IMR-90 (cell line): ENCODE measurements around the gene GABRA4.

Source experiments
- BHLHE40 ChIP-seq: fragments of 150-350 bp; IDR thresholded peaks from 2 replicates; pipeline ENCODE4 v1.6.1; 2016; ENCODE audit warnings: mild to moderate bottlenecking, low read depth, low read length
- POLR2A ChIP-seq: IDR thresholded peaks from 2 replicates; pipeline ENCODE4 v1.6.1; 2012; ENCODE audit warnings: mild to moderate bottlenecking, low read depth, low read length
- RCOR1 ChIP-seq: IDR thresholded peaks from 2 replicates; pipeline ENCODE4 v1.6.1; 2012; ENCODE audit warnings: mild to moderate bottlenecking, low read length, improper control_type of control experiment; ENCODE audit not compliant: insufficient replicate concordance
- TF ChIP-seq, protein P1 (sequence below): conservative IDR thresholded peaks from 2 replicates; pipeline ENCODE4 v1.5.1; 2012; ENCODE audit warnings: mild to moderate bottlenecking, low read depth, low read length, improper control_type of control experiment
- TF ChIP-seq, protein P2 (sequence below): fragments of 150-350 bp; IDR thresholded peaks from 2 replicates; pipeline ENCODE4 v1.6.1; 2017; ENCODE audit warnings: mild to moderate bottlenecking, antibody characterized with exemption, low read length, low read depth

DNA sequence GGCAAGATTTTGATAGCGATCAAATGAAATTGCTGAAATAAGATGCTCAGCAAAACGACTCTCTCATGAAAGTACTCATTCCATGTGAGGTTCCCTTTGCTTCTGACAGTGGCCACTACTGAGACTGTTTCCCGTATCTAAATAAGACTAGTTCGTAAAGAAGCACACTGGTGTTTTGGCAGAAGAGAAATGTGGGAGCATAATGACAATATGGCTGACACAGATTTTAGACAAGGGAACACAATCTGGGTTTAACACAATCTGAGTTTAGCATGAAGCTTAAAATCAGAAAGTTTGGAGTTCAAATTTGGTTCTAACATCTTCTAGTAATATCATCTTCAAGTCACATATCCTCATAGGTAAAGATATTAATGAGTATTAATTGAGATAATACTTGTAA lies 13.7 kb downstream of the GABRA4 start:
- no peak for TF ChIP-seq BHLHE40
- TF ChIP-seq, protein P1, sequence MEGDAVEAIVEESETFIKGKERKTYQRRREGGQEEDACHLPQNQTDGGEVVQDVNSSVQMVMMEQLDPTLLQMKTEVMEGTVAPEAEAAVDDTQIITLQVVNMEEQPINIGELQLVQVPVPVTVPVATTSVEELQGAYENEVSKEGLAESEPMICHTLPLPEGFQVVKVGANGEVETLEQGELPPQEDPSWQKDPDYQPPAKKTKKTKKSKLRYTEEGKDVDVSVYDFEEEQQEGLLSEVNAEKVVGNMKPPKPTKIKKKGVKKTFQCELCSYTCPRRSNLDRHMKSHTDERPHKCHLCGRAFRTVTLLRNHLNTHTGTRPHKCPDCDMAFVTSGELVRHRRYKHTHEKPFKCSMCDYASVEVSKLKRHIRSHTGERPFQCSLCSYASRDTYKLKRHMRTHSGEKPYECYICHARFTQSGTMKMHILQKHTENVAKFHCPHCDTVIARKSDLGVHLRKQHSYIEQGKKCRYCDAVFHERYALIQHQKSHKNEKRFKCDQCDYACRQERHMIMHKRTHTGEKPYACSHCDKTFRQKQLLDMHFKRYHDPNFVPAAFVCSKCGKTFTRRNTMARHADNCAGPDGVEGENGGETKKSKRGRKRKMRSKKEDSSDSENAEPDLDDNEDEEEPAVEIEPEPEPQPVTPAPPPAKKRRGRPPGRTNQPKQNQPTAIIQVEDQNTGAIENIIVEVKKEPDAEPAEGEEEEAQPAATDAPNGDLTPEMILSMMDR, result no peak
- no peak for TF ChIP-seq POLR2A
- no peak for TF ChIP-seq RCOR1
- TF ChIP-seq, protein P2, sequence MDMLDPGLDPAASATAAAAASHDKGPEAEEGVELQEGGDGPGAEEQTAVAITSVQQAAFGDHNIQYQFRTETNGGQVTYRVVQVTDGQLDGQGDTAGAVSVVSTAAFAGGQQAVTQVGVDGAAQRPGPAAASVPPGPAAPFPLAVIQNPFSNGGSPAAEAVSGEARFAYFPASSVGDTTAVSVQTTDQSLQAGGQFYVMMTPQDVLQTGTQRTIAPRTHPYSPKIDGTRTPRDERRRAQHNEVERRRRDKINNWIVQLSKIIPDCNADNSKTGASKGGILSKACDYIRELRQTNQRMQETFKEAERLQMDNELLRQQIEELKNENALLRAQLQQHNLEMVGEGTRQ, result no peak
